ENCODE measurements around the gene PTGES2. TPM values are rescaled to one million over a fixed set of nuclear protein-coding genes. Genes with fewer than 3 reads are reported as not detected.
A peak's percentile ranks its signal among the peaks of the same experiment; 100 is the strongest.

Gene PTGES2
- total and polyA plus RNA-seq, 2 of the 13 experiments (the other 11 are each of a cell fraction or from before 2014, with no cell fraction given): 63.7 to 79.8 TPM

DNA sequence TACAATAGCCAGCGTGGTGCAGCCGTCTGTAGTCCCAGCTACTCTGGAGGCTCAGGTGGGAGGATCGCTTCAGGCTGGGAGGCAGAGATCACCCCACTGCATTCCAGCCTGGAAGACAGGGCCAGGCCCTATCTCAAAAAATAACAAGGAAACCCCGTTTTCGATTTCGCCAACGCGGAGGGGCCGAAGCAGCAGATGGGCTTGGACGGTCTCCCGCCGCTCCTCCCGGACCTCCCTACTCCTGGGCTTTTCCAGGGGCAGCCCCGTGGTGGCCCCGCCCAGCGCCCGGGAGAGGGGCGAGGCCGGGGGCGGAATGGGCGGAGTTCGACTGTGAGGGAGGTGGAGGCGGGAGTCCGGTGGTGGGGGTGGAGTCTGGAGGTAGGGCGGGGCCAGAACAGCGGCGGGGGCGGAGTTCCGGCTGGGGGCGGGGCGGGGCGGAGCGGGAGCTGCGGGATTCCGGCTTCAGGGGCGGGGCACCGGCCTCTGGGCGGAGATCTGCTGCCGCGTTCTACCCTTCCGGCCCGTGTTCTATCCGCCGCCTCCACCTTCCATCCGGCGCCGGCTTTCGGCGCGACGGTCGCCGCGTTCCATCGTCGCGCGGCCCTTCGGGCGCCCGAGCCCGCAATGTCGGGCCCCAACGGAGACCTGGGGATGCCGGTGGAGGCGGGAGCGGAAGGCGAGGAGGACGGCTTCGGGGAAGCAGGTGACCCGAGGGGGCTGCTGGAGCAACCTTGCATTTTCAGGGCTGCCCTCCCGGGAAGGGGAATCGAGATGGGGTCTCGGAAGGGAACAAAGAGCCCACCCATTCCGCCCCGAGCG lies 32.5 kb upstream of the PTGES2 start, which contains the start of gene BBLN (continued):
- TF ChIP-seq, protein P1, sequence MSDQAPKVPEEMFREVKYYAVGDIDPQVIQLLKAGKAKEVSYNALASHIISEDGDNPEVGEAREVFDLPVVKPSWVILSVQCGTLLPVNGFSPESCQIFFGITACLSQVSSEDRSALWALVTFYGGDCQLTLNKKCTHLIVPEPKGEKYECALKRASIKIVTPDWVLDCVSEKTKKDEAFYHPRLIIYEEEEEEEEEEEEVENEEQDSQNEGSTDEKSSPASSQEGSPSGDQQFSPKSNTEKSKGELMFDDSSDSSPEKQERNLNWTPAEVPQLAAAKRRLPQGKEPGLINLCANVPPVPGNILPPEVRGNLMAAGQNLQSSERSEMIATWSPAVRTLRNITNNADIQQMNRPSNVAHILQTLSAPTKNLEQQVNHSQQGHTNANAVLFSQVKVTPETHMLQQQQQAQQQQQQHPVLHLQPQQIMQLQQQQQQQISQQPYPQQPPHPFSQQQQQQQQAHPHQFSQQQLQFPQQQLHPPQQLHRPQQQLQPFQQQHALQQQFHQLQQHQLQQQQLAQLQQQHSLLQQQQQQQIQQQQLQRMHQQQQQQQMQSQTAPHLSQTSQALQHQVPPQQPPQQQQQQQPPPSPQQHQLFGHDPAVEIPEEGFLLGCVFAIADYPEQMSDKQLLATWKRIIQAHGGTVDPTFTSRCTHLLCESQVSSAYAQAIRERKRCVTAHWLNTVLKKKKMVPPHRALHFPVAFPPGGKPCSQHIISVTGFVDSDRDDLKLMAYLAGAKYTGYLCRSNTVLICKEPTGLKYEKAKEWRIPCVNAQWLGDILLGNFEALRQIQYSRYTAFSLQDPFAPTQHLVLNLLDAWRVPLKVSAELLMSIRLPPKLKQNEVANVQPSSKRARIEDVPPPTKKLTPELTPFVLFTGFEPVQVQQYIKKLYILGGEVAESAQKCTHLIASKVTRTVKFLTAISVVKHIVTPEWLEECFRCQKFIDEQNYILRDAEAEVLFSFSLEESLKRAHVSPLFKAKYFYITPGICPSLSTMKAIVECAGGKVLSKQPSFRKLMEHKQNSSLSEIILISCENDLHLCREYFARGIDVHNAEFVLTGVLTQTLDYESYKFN (CRISPR knock-in tag; conservative IDR thresholded peaks at IDR 0.05): 0 out of 2 replicates have a peak, but pooled peaks have one; percentile 12
- no peak for TF ChIP-seq ZBTB42 (CRISPR knock-in tag; IDR thresholded peaks at IDR 0.05)
- TF ChIP-seq, protein P2, sequence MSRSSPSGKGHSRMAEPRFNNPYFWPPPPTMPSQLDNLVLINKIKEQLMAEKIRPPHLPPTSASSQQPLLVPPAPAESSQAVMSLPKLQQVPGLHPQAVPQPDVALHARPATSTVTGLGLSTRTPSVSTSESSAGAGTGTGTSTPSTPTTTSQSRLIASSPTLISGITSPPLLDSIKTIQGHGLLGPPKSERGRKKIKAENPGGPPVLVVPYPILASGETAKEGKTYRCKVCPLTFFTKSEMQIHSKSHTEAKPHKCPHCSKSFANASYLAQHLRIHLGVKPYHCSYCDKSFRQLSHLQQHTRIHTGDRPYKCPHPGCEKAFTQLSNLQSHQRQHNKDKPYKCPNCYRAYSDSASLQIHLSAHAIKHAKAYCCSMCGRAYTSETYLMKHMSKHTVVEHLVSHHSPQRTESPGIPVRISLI (CRISPR knock-in tag; IDR thresholded peaks at IDR 0.05; ENCODE audit: borderline replicate concordance): no peak
- TF ChIP-seq SNRNP70 (IDR thresholded peaks at IDR 0.05; ENCODE audit: low read depth, low read length): no peak
- peak; percentile 75 for TF ChIP-seq ZSCAN31 (CRISPR knock-in tag; IDR thresholded peaks at IDR 0.05; ENCODE audit: low read depth)
- no peak for TF ChIP-seq CBX2 (IDR thresholded peaks at IDR 0.05; ENCODE audit: low read depth, low read length)
- no peak for TF ChIP-seq CBX2 (CRISPR knock-in tag; IDR thresholded peaks at IDR 0.05; ENCODE audit: low read depth)
- no peak for TF ChIP-seq HDAC6 (IDR thresholded peaks at IDR 0.05; ENCODE audit: low read depth, low read length)
- peak; percentile 64 for TF ChIP-seq HNRNPLL (IDR thresholded peaks at IDR 0.05; ENCODE audit: low read depth, low read length, poor library complexity, severe bottlenecking)
- TF ChIP-seq, protein P3, sequence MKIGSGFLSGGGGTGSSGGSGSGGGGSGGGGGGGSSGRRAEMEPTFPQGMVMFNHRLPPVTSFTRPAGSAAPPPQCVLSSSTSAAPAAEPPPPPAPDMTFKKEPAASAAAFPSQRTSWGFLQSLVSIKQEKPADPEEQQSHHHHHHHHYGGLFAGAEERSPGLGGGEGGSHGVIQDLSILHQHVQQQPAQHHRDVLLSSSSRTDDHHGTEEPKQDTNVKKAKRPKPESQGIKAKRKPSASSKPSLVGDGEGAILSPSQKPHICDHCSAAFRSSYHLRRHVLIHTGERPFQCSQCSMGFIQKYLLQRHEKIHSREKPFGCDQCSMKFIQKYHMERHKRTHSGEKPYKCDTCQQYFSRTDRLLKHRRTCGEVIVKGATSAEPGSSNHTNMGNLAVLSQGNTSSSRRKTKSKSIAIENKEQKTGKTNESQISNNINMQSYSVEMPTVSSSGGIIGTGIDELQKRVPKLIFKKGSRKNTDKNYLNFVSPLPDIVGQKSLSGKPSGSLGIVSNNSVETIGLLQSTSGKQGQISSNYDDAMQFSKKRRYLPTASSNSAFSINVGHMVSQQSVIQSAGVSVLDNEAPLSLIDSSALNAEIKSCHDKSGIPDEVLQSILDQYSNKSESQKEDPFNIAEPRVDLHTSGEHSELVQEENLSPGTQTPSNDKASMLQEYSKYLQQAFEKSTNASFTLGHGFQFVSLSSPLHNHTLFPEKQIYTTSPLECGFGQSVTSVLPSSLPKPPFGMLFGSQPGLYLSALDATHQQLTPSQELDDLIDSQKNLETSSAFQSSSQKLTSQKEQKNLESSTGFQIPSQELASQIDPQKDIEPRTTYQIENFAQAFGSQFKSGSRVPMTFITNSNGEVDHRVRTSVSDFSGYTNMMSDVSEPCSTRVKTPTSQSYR (CRISPR knock-in tag; IDR thresholded peaks at IDR 0.05; ENCODE audit: borderline replicate concordance): 0 out of 2 replicates have a peak, but pooled peaks have one; percentile 44
- TF ChIP-seq PHF5A (CRISPR knock-in tag; IDR thresholded peaks at IDR 0.05; ENCODE audit: low read depth, unreplicated experiment): no peak
- TF ChIP-seq, protein P4, sequence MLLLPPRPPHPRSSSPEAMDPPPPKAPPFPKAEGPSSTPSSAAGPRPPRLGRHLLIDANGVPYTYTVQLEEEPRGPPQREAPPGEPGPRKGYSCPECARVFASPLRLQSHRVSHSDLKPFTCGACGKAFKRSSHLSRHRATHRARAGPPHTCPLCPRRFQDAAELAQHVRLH (CRISPR knock-in tag; IDR thresholded peaks at IDR 0.05; ENCODE audit: borderline replicate concordance, low read depth): peak; percentile 41; the same call in 1 of the 2 replicates
- TF ChIP-seq, protein P5, sequence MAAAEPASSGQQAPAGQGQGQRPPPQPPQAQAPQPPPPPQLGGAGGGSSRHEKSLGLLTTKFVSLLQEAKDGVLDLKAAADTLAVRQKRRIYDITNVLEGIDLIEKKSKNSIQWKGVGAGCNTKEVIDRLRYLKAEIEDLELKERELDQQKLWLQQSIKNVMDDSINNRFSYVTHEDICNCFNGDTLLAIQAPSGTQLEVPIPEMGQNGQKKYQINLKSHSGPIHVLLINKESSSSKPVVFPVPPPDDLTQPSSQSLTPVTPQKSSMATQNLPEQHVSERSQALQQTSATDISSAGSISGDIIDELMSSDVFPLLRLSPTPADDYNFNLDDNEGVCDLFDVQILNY (CRISPR knock-in tag; conservative IDR thresholded peaks at IDR 0.05): 0 out of 2 replicates have a peak, but pooled peaks have one; percentile 44
- TF ChIP-seq KDM5B (CRISPR knock-in tag; IDR thresholded peaks at IDR 0.05; ENCODE audit: borderline replicate concordance): peak; percentile 61
- TF ChIP-seq TBX2 (CRISPR knock-in tag; IDR thresholded peaks at IDR 0.05; ENCODE audit: borderline replicate concordance): peak; percentile 67; the same call in 1 of the 2 replicates
- peak; percentile 83 for TF ChIP-seq SP4 (CRISPR knock-in tag; IDR thresholded peaks at IDR 0.05)
- peak; percentile 79; the same call in 1 of the 2 replicates for TF ChIP-seq ZNF777 (CRISPR knock-in tag; IDR thresholded peaks at IDR 0.05)
- TF ChIP-seq ZFY (CRISPR knock-in tag; IDR thresholded peaks at IDR 0.05): peak; percentile 65; the same call in 1 of the 2 replicates
- TF ChIP-seq PHF8 (CRISPR knock-in tag; IDR thresholded peaks at IDR 0.05): peak; percentile 82
- TF ChIP-seq SP5 (CRISPR knock-in tag; IDR thresholded peaks at IDR 0.05; ENCODE audit: borderline replicate concordance, low read depth): peak; percentile 84
